HCT116 (cell line): ENCODE data around the gene PFKFB3.

Experiments
- POLR2A ChIP-seq: IDR thresholded peaks from 2 replicates; pipeline ENCODE4 v1.7.0; 2011; ENCODE audit warnings: borderline replicate concordance; ENCODE audit not compliant: insufficient read depth, insufficient read length; ENCODE audit errors: extremely low read depth
- SP1 ChIP-seq: IDR thresholded peaks from 2 replicates; pipeline ENCODE4 v1.6.1; 2012; ENCODE audit warnings: low read depth
- YY1 ChIP-seq: IDR thresholded peaks from 2 replicates; pipeline ENCODE4 v1.6.1; 2011; ENCODE audit warnings: low read length, low read depth, moderate library complexity, mild to moderate bottlenecking; ENCODE audit not compliant: insufficient replicate concordance; ENCODE audit errors: extremely low read depth
- TF ChIP-seq, protein P1 (sequence below), 3 experiments: fragments of 200-600 bp in 1 of 3; sonication (generic) in 1 of 3; IDR thresholded peaks in 2 of 3; conservative IDR thresholded peaks in 1 of 3; 2 replicates each; pipeline ENCODE4 v1.5.1; 2012 to 2017; ENCODE audit warnings: low read depth in 2 of 3, low read length in 2 of 3, antibody characterized with exemption in 1 of 3, borderline replicate concordance in 1 of 3, control low read depth in 1 of 3, mild to moderate bottlenecking in 1 of 3, mixed read lengths in 1 of 3, mixed run types in 1 of 3, moderate library complexity in 1 of 3; ENCODE audit not compliant: insufficient read depth in 1 of 3

DNA sequence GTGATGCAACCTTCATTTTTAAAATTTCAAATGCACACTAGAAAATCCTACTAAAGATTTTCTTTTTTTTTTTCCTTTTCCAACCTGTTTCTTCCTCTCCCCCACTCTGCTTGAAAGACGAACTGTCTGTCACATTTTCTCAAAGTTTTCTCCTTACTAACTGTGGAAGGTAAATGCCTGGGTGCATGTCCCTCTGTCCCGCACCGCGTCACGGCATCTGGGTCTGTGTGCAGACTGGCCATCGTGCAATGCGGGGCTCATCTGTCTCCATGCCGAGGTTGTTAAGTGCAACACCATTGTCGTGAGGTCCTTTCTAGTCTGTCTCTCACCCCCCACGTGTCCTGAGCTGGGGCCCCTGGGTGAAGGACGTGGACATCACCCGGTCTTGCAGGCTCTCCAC, 28.4 kb downstream of the PFKFB3 start:
- TF ChIP-seq YY1 = no peak
- TF ChIP-seq POLR2A = no peak
- TF ChIP-seq, protein P1, sequence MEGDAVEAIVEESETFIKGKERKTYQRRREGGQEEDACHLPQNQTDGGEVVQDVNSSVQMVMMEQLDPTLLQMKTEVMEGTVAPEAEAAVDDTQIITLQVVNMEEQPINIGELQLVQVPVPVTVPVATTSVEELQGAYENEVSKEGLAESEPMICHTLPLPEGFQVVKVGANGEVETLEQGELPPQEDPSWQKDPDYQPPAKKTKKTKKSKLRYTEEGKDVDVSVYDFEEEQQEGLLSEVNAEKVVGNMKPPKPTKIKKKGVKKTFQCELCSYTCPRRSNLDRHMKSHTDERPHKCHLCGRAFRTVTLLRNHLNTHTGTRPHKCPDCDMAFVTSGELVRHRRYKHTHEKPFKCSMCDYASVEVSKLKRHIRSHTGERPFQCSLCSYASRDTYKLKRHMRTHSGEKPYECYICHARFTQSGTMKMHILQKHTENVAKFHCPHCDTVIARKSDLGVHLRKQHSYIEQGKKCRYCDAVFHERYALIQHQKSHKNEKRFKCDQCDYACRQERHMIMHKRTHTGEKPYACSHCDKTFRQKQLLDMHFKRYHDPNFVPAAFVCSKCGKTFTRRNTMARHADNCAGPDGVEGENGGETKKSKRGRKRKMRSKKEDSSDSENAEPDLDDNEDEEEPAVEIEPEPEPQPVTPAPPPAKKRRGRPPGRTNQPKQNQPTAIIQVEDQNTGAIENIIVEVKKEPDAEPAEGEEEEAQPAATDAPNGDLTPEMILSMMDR (IDR thresholded peaks at IDR 0.05 in 2 of 3, conservative IDR thresholded peaks at IDR 0.05 in 1 of 3; ENCODE audit: borderline replicate concordance in 1 of 3, insufficient read depth in 1 of 3, low read depth in 2 of 3, low read length in 2 of 3) = no peak
- TF ChIP-seq SP1 = no peak
